ENCODE results near the gene BCL2L13. TPM values are rescaled to one million over a fixed set of nuclear protein-coding genes. Genes with fewer than 3 reads are reported as not detected.

The BCL2L13 gene
- total RNA-seq, 4 donors from 2014 or later: 15.3 to 35.3 (median 30.1) TPM

GRCh38 chr22:17738386-17739128 lies 100.0 kb downstream of the BCL2L13 start:
- Histone ChIP-seq H3K4me1 (no peaks in the 10 kb centered on the region), H3K9me3 (no peaks in the 10 kb centered on the region), H3K4me3 (no peak overlapping the region), H3K27me3 (no peaks in the 10 kb centered on the region), H3K36me3 (no peaks in the 10 kb centered on the region), H3K27ac (no peak overlapping the region)
- TF ChIP-seq CTCF (IDR thresholded peaks at IDR 0.05) (no peak), POLR2A (IDR thresholded peaks at IDR 0.05) (no peak)
- no peak for DNase-seq
- intact Hi-C loops (cut with DNase I; ENCODE audit: low total_unique reads): no loop called here

GRCh38 chr22:17739196-17739975 lies 100.8 kb downstream of the BCL2L13 start:
- intact Hi-C loops (cut with DNase I; ENCODE audit: low total_unique reads): no loop called here

GRCh38 chr22:17741866-17742526 lies 103.4 kb downstream of the BCL2L13 start:
- intact Hi-C loops (cut with DNase I; ENCODE audit: low total_unique reads): no loop called here
- DNase-seq: no peak

More at GRCh38 chr22:17739196-17739975, 100.8 kb downstream of the BCL2L13 start:
- no peaks in the 10 kb centered on the region for H3K9me3 ChIP-seq
- DNase-seq: no peak
- no peak overlapping the region for H3K27ac ChIP-seq
- no peaks in the 10 kb centered on the region for H3K27me3 ChIP-seq
- no peaks in the 10 kb centered on the region for H3K4me1 ChIP-seq
- TF ChIP-seq POLR2A (IDR thresholded peaks at IDR 0.05) (no peak), CTCF (IDR thresholded peaks at IDR 0.05) (no peak)
- no peak overlapping the region for H3K4me3 ChIP-seq
- H3K36me3 ChIP-seq: no peaks in the 10 kb centered on the region

GRCh38 chr22:17742527-17742902 lies 104.0 kb downstream of the BCL2L13 start:
- intact Hi-C loops (cut with DNase I; ENCODE audit: low total_unique reads): no loop called here
- H3K4me3 ChIP-seq: no peak overlapping the region
- H3K36me3 ChIP-seq: no peaks in the 10 kb centered on the region
- DNase-seq: peak; percentile 34 to 46
- H3K9me3 ChIP-seq: no peaks in the 10 kb centered on the region
- H3K27me3 ChIP-seq: no peaks in the 10 kb centered on the region
- no peak overlapping the region for H3K27ac ChIP-seq
- TF ChIP-seq CTCF (IDR thresholded peaks at IDR 0.05) (peak; percentile 50 to 69 (median 59)), POLR2A (IDR thresholded peaks at IDR 0.05) (no peak)
- H3K4me1 ChIP-seq: no peaks in the 10 kb centered on the region

More at GRCh38 chr22:17741866-17742526, 103.4 kb downstream of the BCL2L13 start:
- no peak overlapping the region for H3K4me3 ChIP-seq
- no peaks in the 10 kb centered on the region for H3K27me3 ChIP-seq
- no peaks in the 10 kb centered on the region for H3K4me1 ChIP-seq
- no peaks in the 10 kb centered on the region for H3K9me3 ChIP-seq
- no peaks in the 10 kb centered on the region for H3K36me3 ChIP-seq
- TF ChIP-seq CTCF (IDR thresholded peaks at IDR 0.05) (no peak), POLR2A (IDR thresholded peaks at IDR 0.05) (no peak)
- H3K27ac ChIP-seq: no peak overlapping the region

Measured in uterus (tissue), 4 donors.